RKO (cell line): ENCODE measurements around the gene MKNK2.
"Not testable (repeated sequence)": the region's sequence is repeated elsewhere in the genome, so short reads cannot be mapped to it uniquely, and the experiment has no call there.

Experiments
- DNase-seq: peaks from one replicate; pipeline ENCODE4 v3.0.0-alpha.2; 2016; ENCODE audit warnings: low spot score

Gene MKNK2

GRCh38 chr19:2044709-2045500, 6.1 kb downstream of the MKNK2 start:
- DNase-seq: no peak

GRCh38 chr19:2043961-2044708, 6.9 kb downstream of the MKNK2 start:
- no peak for DNase-seq

- no peak for DNase-seq
Observed at GRCh38 chr19:2043251-2043641, 7.8 kb downstream of the MKNK2 start.

- no peak for DNase-seq
Observed at GRCh38 chr19:2042485-2043250, 8.4 kb downstream of the MKNK2 start.

- DNase-seq: peak; percentile 92
Observed at GRCh38 chr19:2041683-2042484, 9.2 kb downstream of the MKNK2 start.

GRCh38 chr19:2041433-2041682, 9.7 kb downstream of the MKNK2 start:
- no peak for DNase-seq

- no peak for DNase-seq
Observed at GRCh38 chr19:2040647-2041432, 10.2 kb downstream of the MKNK2 start.

- no peak for DNase-seq
Observed at GRCh38 chr19:2039959-2040646, 10.9 kb downstream of the MKNK2 start.

- DNase-seq: no peak
Observed at GRCh38 chr19:2039089-2039958, 11.7 kb downstream of the MKNK2 start.

GRCh38 chr19:2038284-2039088, 12.6 kb downstream of the MKNK2 start:
- DNase-seq: no peak

- DNase-seq: no peak
Observed at GRCh38 chr19:2037651-2038255, 13.3 kb downstream of the MKNK2 start.

GRCh38 chr19:2036424-2036823, 14.6 kb downstream of the MKNK2 start:
- no peak for DNase-seq

GRCh38 chr19:2035590-2035991, 15.5 kb downstream of the MKNK2 start:
- DNase-seq: no peak

- no peak for DNase-seq
Observed at GRCh38 chr19:2034729-2035589, 16.1 kb downstream of the MKNK2 start.

GRCh38 chr19:2034253-2034652, 16.8 kb downstream of the MKNK2 start:
- DNase-seq: not testable (repeated sequence)

- DNase-seq: no peak
Observed at GRCh38 chr19:2033825-2034159, 17.3 kb downstream of the MKNK2 start.

GRCh38 chr19:2033115-2033824, 17.8 kb downstream of the MKNK2 start:
- no peak for DNase-seq
